HepG2 (cell line): ENCODE results near the gene LYRM9.

ENCODE experiments used
- ARID2 ChIP-seq: sonication (generic); formaldehyde crosslinking; IDR thresholded peaks from 2 replicates; pipeline ENCODE4 v1.8.1; 2022; ENCODE audit warnings: mild to moderate bottlenecking, missing genetic modification reagents, borderline replicate concordance
- CTCF ChIP-seq: sonication (generic); formaldehyde crosslinking; IDR thresholded peaks from 2 replicates; pipeline ENCODE4 v1.5.0; 2020; ENCODE audit warnings: mild to moderate bottlenecking, missing genetic modification reagents, moderate library complexity
- EP300 ChIP-seq, 3 experiments: sonication (generic) in 1 of 3; formaldehyde crosslinking in 1 of 3; IDR thresholded peaks; 2 replicates each; pipeline versions ENCODE4 v1.5.1 to v1.6.1; 2011 to 2020; ENCODE audit warnings: low read depth in 2 of 3, low read length in 2 of 3, borderline replicate concordance in 1 of 3, improper control_type of control experiment in 1 of 3, mild to moderate bottlenecking in 1 of 3, missing genetic modification reagents in 1 of 3, moderate library complexity in 1 of 3
- EZH2 ChIP-seq: conservative IDR thresholded peaks from 2 replicates; pipeline ENCODE4 v1.6.1; 2012; ENCODE audit warnings: mild to moderate bottlenecking, low read depth, low read length, moderate library complexity
- KAT2B ChIP-seq: fragments of 150-350 bp; IDR thresholded peaks from 2 replicates; pipeline ENCODE4 v1.6.1; 2014; ENCODE audit warnings: low read depth, low read length, borderline replicate concordance
- POLR2A ChIP-seq, 2 experiments: IDR thresholded peaks; 2 replicates each; pipeline ENCODE4 v1.6.1; 2011; ENCODE audit warnings: low read depth in 2 of 2, low read length in 2 of 2, mild to moderate bottlenecking in 1 of 2, moderate library complexity in 1 of 2; ENCODE audit not compliant: insufficient read depth in 1 of 2
- SP1 ChIP-seq, 2 experiments: fragments of 450-650 bp in 1 of 2; sonication (generic) in 1 of 2; formaldehyde crosslinking in 1 of 2; IDR thresholded peaks; 2 replicates each; pipeline versions ENCODE4 v1.4.0 to v1.6.1; 2016 to 2020; ENCODE audit warnings: missing genetic modification reagents in 1 of 2
- ZBTB7A ChIP-seq: sonication (generic); formaldehyde crosslinking; IDR thresholded peaks from 2 replicates; pipeline ENCODE4 v1.8.0; 2022; ENCODE audit warnings: mild to moderate bottlenecking, missing genetic modification reagents
- ZFYVE20 ChIP-seq: sonication (generic); formaldehyde crosslinking; IDR thresholded peaks from 2 replicates; pipeline ENCODE4 v1.8.0; 2023; ENCODE audit warnings: low read depth, mild to moderate bottlenecking, moderate library complexity, missing genetic modification reagents, borderline replicate concordance
- ZNF558 ChIP-seq: sonication (generic); formaldehyde crosslinking; IDR thresholded peaks from 2 replicates; pipeline ENCODE4 v1.9.0; 2022; ENCODE audit warnings: mild to moderate bottlenecking, missing genetic modification reagents, borderline replicate concordance
- TF ChIP-seq, protein P1 (sequence below): sonication (generic); formaldehyde crosslinking; IDR thresholded peaks from 2 replicates; pipeline ENCODE4 v1.4.0; 2020; ENCODE audit warnings: missing genetic modification reagents
- TF ChIP-seq, protein P2 (sequence below): sonication (generic); formaldehyde crosslinking; IDR thresholded peaks from 2 replicates; pipeline ENCODE4 v1.5.0; 2020; ENCODE audit warnings: missing genetic modification reagents

DNA sequence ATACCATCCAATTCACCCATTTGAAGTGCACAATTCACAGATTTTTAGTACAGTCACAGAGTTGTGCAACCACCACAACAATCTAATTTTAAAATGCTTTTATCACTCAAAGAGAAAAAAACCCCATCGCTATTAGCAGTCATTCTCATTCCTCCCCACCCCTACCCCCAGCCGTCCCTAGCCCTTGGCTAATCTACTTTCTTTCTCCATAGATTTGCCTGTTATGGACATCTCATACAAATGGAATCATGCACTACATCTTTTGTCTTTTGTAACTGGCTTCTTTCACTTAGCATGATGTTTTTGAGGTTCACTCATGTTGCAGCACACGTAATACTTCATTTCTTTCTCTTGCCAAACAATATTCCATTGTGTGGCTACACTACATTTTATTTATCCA lies 20.4 kb downstream of the LYRM9 start:
- TF ChIP-seq, protein P1, sequence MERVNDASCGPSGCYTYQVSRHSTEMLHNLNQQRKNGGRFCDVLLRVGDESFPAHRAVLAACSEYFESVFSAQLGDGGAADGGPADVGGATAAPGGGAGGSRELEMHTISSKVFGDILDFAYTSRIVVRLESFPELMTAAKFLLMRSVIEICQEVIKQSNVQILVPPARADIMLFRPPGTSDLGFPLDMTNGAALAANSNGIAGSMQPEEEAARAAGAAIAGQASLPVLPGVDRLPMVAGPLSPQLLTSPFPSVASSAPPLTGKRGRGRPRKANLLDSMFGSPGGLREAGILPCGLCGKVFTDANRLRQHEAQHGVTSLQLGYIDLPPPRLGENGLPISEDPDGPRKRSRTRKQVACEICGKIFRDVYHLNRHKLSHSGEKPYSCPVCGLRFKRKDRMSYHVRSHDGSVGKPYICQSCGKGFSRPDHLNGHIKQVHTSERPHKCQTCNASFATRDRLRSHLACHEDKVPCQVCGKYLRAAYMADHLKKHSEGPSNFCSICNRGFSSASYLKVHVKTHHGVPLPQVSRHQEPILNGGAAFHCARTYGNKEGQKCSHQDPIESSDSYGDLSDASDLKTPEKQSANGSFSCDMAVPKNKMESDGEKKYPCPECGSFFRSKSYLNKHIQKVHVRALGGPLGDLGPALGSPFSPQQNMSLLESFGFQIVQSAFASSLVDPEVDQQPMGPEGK (CRISPR knock-in tag) = no peak
- no peak for TF ChIP-seq ZNF558 (CRISPR knock-in tag)
- TF ChIP-seq KAT2B = no peak
- no peak for TF ChIP-seq POLR2A (IDR thresholded peaks at IDR 0.05; ENCODE audit: insufficient read depth in 1 of 2, low read depth in 2 of 2, low read length in 2 of 2)
- TF ChIP-seq ZBTB7A (CRISPR knock-in tag) = no peak
- TF ChIP-seq SP1 (IDR thresholded peaks at IDR 0.05) = no peak
- no peak for TF ChIP-seq SP1 (CRISPR knock-in tag; IDR thresholded peaks at IDR 0.05)
- TF ChIP-seq, protein P2, sequence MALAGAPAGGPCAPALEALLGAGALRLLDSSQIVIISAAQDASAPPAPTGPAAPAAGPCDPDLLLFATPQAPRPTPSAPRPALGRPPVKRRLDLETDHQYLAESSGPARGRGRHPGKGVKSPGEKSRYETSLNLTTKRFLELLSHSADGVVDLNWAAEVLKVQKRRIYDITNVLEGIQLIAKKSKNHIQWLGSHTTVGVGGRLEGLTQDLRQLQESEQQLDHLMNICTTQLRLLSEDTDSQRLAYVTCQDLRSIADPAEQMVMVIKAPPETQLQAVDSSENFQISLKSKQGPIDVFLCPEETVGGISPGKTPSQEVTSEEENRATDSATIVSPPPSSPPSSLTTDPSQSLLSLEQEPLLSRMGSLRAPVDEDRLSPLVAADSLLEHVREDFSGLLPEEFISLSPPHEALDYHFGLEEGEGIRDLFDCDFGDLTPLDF (CRISPR knock-in tag) = no peak
- no peak for TF ChIP-seq CTCF
- TF ChIP-seq EP300 (IDR thresholded peaks at IDR 0.05; ENCODE audit: low read depth in 2 of 2, low read length in 2 of 2) = no peak
- no peak for TF ChIP-seq EP300 (CRISPR knock-in tag; IDR thresholded peaks at IDR 0.05; ENCODE audit: borderline replicate concordance)
- no peak for TF ChIP-seq EZH2
- no peak for TF ChIP-seq ZFYVE20 (CRISPR knock-in tag)
- TF ChIP-seq ARID2 (CRISPR knock-in tag) = no peak
